GM08714 (cell line): ENCODE results near the gene IL17F.

Source experiments
- H3K4me3 ChIP-seq: fragments of 200-500 bp; sonication (Bioruptor generic); 2 replicates; pipeline ENCODE4 v1.5.1; 2014; ENCODE audit warnings: mild to moderate bottlenecking, low read length, inconsistent platforms
- ZNF274 ChIP-seq: IDR thresholded peaks from 2 replicates; pipeline ENCODE4 v1.6.1; 2012; ENCODE audit warnings: mild to moderate bottlenecking, low read depth, low read length

IL17F gene

DNA sequence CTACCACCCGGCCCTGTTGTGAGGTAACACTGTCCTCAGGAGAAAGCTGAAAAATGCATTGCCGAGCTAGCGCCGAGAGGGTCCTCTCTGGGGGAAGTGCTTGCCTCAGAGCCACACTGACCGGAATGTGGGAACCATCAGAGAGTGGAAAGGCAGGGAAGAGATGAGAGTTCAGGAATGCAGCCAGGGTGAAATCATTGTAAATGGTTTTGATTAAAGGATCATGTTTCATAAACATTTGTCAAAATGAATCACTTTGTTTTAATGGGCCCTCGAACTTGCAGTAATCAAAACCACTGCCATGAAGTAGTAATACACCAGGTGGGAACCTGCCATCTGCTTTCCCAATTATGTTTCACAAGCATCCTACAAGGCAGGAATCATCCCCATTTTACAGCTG is 16.9 kb upstream of the IL17F start:
- no peak overlapping the region for H3K4me3 ChIP-seq
- TF ChIP-seq ZNF274, result no peak

- H3K4me3 ChIP-seq, result no peak overlapping the region
Observed at GRCh38 chr6:52260634-52261033, 16.3 kb upstream of the IL17F start.

DNA sequence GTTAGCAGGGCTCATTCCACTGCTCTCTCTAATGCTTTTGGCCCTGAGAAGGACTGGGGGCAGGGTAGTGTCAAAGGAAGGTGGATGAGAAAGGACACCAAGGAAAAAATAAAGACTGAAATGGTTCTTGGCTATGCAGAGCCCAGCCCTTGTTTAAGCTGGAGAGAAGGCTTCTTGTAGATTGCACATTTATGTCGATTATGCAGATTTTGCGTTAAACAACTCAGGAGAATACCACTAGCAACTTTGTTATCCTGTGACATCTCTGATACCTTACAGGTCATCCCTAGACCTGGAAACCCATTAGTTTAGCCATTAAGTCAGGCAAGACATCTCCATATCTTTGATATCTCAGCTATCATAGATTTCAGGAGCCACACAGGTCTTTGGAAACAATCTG is 11.1 kb upstream of the IL17F start:
- no peak for TF ChIP-seq ZNF274
- H3K4me3 ChIP-seq, result no peak overlapping the region

More at GRCh38 chr6:52260634-52261033, 16.3 kb upstream of the IL17F start:
- no peak for TF ChIP-seq ZNF274

- TF ChIP-seq ZNF274, result no peak
- H3K4me3 ChIP-seq, result no peak overlapping the region
Observed at GRCh38 chr6:52254731-52255378, 10.6 kb upstream of the IL17F start.

DNA sequence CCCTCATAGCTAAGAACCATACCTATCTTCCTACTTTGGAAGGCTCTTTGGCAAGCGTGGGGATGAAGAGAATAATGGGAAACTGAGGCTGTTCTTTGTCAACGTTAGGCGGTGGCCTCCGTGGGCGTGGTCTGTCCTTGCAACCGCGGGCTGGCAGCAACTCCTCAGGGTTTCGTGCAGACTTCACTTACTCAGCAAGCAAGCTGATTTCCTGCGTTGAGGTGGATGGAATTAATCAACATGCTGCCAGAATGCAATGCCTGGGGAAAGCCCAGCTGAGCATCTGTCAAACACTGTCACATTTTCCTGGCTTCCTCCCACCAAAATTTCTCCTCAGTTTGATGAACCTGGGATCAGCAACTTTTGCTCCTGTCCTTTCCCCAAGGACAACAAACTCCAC is 9.2 kb upstream of the IL17F start:
- H3K4me3 ChIP-seq, result no peak overlapping the region
- TF ChIP-seq ZNF274, result no peak

DNA sequence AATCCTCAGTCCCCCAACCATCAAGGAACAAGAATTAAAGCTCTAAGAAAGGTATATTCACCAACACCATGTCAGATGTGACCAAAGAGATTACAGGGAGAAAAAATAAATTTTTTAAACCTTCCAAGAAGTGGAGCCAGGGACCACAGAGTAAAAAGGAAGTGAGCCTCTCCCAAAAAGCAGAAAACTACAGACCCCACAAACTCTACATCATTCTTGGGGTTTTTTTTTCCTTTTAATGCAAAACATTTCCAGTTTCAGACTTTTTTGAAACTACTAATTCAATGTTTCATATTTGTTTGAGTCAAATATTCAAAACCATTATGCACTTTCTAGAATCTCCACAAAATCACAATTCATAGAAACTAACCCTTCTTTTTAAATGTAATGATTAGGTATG is 6.8 kb upstream of the IL17F start:
- no peak for TF ChIP-seq ZNF274
- no peak overlapping the region for H3K4me3 ChIP-seq

- TF ChIP-seq ZNF274, result no peak
- H3K4me3 ChIP-seq, result no peak overlapping the region
Observed at GRCh38 chr6:52249078-52249477, 4.8 kb upstream of the IL17F start.

DNA sequence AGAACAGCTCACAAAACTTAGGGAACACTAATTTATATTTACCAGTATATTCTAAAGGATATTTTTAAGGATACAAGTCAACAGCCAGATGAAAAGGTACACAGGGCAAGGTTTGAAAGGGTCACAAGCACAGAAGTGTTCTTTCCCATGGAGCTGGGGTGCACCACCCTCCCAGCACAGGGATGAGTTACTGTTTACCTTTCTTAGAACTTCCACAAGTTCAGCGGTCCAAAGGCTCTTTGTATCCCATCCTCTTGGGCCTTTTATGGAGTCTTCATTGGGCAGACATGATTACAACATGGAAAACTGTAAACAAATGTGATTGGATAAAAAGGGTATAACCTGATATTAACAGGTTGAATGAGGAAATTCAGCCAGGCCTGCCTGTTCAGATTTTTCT is 1.1 kb upstream of the IL17F start:
- no peak overlapping the region for H3K4me3 ChIP-seq
- no peak for TF ChIP-seq ZNF274

DNA sequence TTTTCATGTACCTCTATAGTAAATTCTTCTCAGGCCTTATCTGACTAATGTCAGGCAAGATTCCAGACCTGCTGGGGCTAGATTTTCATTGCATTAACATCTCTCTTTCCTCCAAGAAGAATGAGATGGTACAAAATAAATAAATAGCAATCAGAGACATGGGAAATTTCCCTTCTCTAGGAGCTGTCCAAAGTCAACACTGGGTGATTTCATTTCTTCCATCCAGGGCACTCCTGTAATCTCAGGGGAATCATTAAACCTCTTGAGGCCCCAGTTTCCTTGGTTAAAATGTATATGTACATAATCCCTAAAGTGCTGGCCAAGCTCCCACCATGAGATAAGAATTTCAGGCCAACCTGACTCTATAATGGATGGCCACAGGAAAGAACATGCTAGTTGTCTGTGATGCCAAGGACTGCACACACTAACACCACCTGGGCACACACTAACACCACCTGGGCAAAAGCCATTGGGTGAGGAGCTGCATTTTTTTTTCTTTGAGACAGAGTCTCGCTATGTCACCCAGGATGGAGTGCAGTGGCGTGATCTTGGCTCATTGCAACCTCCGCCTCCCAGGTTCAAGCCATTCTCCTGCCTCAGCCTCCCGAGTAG is 912 bp downstream of the IL17F start:
- no peak for TF ChIP-seq ZNF274
- no peak overlapping the region for H3K4me3 ChIP-seq

- no peak overlapping the region for H3K4me3 ChIP-seq
- no peak for TF ChIP-seq ZNF274
Observed at GRCh38 chr6:52241819-52242218, 2.5 kb downstream of the IL17F start.

GRCh38 chr6:52233975-52234823 is 10.1 kb downstream of the IL17F start:
- TF ChIP-seq ZNF274, result no peak
- no peak overlapping the region for H3K4me3 ChIP-seq

- no peak for TF ChIP-seq ZNF274
- no peak overlapping the region for H3K4me3 ChIP-seq
Observed at GRCh38 chr6:52233005-52233404, 11.3 kb downstream of the IL17F start.

GRCh38 chr6:52231406-52232127 is 12.7 kb downstream of the IL17F start:
- no peak for TF ChIP-seq ZNF274
- no peak overlapping the region for H3K4me3 ChIP-seq

DNA sequence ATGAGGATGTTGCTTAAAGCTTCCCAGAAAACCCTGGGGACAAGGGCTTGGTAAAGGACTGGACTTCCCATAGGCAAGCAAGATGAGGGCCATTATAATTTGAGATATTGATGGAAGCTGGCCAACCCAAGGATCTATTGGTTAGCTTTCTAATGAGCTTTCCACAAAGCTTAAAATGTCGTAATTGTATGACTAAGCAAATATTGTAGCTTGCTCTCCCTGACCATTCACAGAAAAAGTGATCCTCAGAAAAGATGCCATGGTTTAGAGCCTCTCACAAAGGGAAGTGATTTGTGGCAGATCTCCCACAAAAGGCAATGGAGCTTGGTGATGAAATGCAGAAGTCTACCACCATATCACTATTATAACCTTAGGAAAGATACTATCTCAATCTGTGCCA is 13.6 kb downstream of the IL17F start:
- TF ChIP-seq ZNF274, result no peak
- H3K4me3 ChIP-seq, result no peak overlapping the region

GRCh38 chr6:52227495-52227894 is 16.8 kb downstream of the IL17F start:
- H3K4me3 ChIP-seq, result no peak overlapping the region
- TF ChIP-seq ZNF274, result no peak
